ENCODE results near the gene MT1A.

- TF ChIP-seq CTCF (IDR thresholded peaks at IDR 0.05; ENCODE audit: borderline replicate concordance, extremely low read depth, low read length, poor library complexity, severe bottlenecking), result no peak
- no peak for TF ChIP-seq EZH2 (IDR thresholded peaks at IDR 0.05; ENCODE audit: borderline replicate concordance, low read depth, low read length, severe bottlenecking)
These were observed 37.3 kb downstream of the MT1A start for GRCh38 chr16:56675685-56676210.
